GM12878 (cell line): ENCODE results near the gene MOXD1. TPM values are rescaled to one million over a fixed set of nuclear protein-coding genes. Genes with fewer than 3 reads are reported as not detected.

Source experiments
- ATAC-seq: fragments of 200-7000 bp; cut with Tn5 transposase; 3 replicates; pipeline ENCODE4 v1.9.1; 2020; ENCODE audit warnings: mild to moderate bottlenecking, moderate library complexity
- BruUV-seq: library from RNA; stranded (reverse); fragments of 400-500 nt; replicated peaks from 2 replicates; lab custom pipeline; 2021; lab: Mats Ljungman, UMichigan
- CTCF ChIA-PET: fragments of 300-600 bp; sonication (Branson Sonifier 250); formaldehyde crosslinking; extraction: SDS; loops from one replicate; lab custom pipeline; 2021; ENCODE audit warnings: inconsistent platforms; lab: Yijun Ruan, JAX
- POLR2A ChIA-PET: fragments of 350-600 bp; formaldehyde crosslinking; extraction: SDS; loops from one replicate; lab custom pipeline; 2021; ENCODE audit warnings: inconsistent platforms; lab: Charles Lee
- RAD21 ChIA-PET: fragments of 300-600 bp; sonication (Branson Sonifier 250); formaldehyde crosslinking; loops from one replicate; lab custom pipeline; 2023; ENCODE audit warnings: antibody characterized with exemption; ENCODE audit not compliant: unreplicated experiment; lab: Charles Lee
- SMC1A ChIA-PET: fragments of 300-600 bp; sonication (Branson Sonifier 250); formaldehyde crosslinking; loops from one replicate; lab custom pipeline; 2023; ENCODE audit not compliant: unreplicated experiment, uncharacterized antibody; lab: Charles Lee
- DNase-seq: peaks from one replicate; pipeline ENCODE4 v3.0.0-alpha.2; 2011; ENCODE audit warnings: low read depth, low spot score
- FAIRE-seq: peaks from 3 replicates; lab custom pipeline; 2011; peaks lifted over from hg19 to GRCh38; lab: Jason Lieb, UNC
- H2AFZ ChIP-seq: 2 replicates; pipeline ENCODE4 v1.6.0; 2011; ENCODE audit warnings: low read depth, low read length, control low read depth; ENCODE audit not compliant: control insufficient read depth
- H3K27ac ChIP-seq: 2 replicates; pipeline ENCODE4 v1.5.1; 2011; ENCODE audit warnings: control low read depth; ENCODE audit not compliant: control insufficient read depth, insufficient read depth
- H3K27me3 ChIP-seq, 2 experiments: replicated peaks in 1 of 2; 2 replicates each; pipeline versions ENCODE4 v1.6.0 to v1.6.1; 2011; ENCODE audit warnings: low read length in 1 of 2; ENCODE audit not compliant: control insufficient read depth in 2 of 2, insufficient read depth in 2 of 2
- H3K36me3 ChIP-seq, 2 experiments: 2 replicates each; pipeline ENCODE4 v1.5.1; 2011; ENCODE audit warnings: low read length in 1 of 2; ENCODE audit not compliant: control insufficient read depth in 2 of 2, insufficient read depth in 2 of 2
- H3K4me1 ChIP-seq: 2 replicates; pipeline ENCODE4 v1.6.1; 2011; ENCODE audit warnings: mild to moderate bottlenecking, low read length, moderate library complexity, mixed read lengths; ENCODE audit not compliant: control insufficient read depth, insufficient read depth
- H3K4me2 ChIP-seq: 2 replicates; pipeline ENCODE4 v1.6.0; 2011; ENCODE audit warnings: control low read depth; ENCODE audit not compliant: control insufficient read depth, insufficient read depth
- H3K4me3 ChIP-seq: fragments of 200-600 bp; sonication (generic); 2 replicates; pipeline ENCODE4 v1.5.1; 2016
- H3K79me2 ChIP-seq: 2 replicates; pipeline ENCODE4 v1.6.0; 2011; ENCODE audit warnings: low read length; ENCODE audit not compliant: control insufficient read depth, insufficient read depth
- H3K9ac ChIP-seq: 2 replicates; pipeline ENCODE4 v1.8.0; 2011; ENCODE audit warnings: low read length, control low read depth, mixed read lengths; ENCODE audit not compliant: control insufficient read depth, insufficient read depth
- H3K9me3 ChIP-seq: replicated peaks from 3 replicates; pipeline ENCODE4 v1.5.1; 2011; ENCODE audit warnings: mild to moderate bottlenecking, low read length; ENCODE audit not compliant: control insufficient read depth, insufficient read depth
- H4K20me1 ChIP-seq: 2 replicates; pipeline ENCODE4 v1.6.0; 2011; ENCODE audit not compliant: control insufficient read depth, insufficient read depth
- ATF2 ChIP-seq: IDR thresholded peaks from 2 replicates; pipeline ENCODE4 v1.6.1; 2012; ENCODE audit warnings: low read length, inconsistent platforms
- BCLAF1 ChIP-seq: fragments of 450-650 bp; IDR thresholded peaks from 2 replicates; pipeline ENCODE4 v1.6.1; 2017; ENCODE audit warnings: antibody characterized with exemption, mild to moderate bottlenecking, moderate library complexity
- DPF2 ChIP-seq: fragments of 450-650 bp; IDR thresholded peaks from 2 replicates; pipeline ENCODE4 v1.6.1; 2017; ENCODE audit warnings: mild to moderate bottlenecking
- GABPA ChIP-seq: IDR thresholded peaks from 2 replicates; pipeline ENCODE4 v1.6.1; 2014; ENCODE audit warnings: antibody characterized with exemption, low read depth, mild to moderate bottlenecking, inconsistent platforms
- HDAC2 ChIP-seq: fragments of 200-600 bp; sonication (generic); IDR thresholded peaks from 2 replicates; pipeline ENCODE4 v1.6.1; 2017
- NFIC ChIP-seq: IDR thresholded peaks from 2 replicates; pipeline ENCODE4 v1.6.1; 2012; ENCODE audit warnings: low read depth, mild to moderate bottlenecking, inconsistent platforms, low read length, moderate library complexity
- NFXL1 ChIP-seq: fragments of 450-650 bp; IDR thresholded peaks from 2 replicates; pipeline ENCODE4 v1.6.1; 2017; ENCODE audit warnings: antibody characterized with exemption, mild to moderate bottlenecking, borderline replicate concordance
- RCOR1 ChIP-seq: conservative IDR thresholded peaks from 2 replicates; pipeline ENCODE4 v1.6.1; 2012; ENCODE audit warnings: low read depth, low read length, improper control_type of control experiment
- RELA ChIP-seq: fragments of 450-650 bp; IDR thresholded peaks from 2 replicates; pipeline ENCODE4 v1.8.0; 2014; ENCODE audit warnings: borderline replicate concordance; ENCODE audit not compliant: partially characterized antibody
- SIX5 ChIP-seq: IDR thresholded peaks from 2 replicates; pipeline ENCODE4 v1.6.1; 2011; ENCODE audit warnings: mild to moderate bottlenecking, low read depth, low read length, moderate library complexity; ENCODE audit not compliant: severe bottlenecking
- SMAD1 ChIP-seq: fragments of 450-650 bp; IDR thresholded peaks from 2 replicates; pipeline ENCODE4 v1.6.1; 2018; ENCODE audit warnings: mild to moderate bottlenecking, low read depth; ENCODE audit not compliant: partially characterized antibody
- ZBTB4 ChIP-seq: fragments of 450-650 bp; formaldehyde crosslinking; IDR thresholded peaks from 2 replicates; pipeline ENCODE4 v1.4.0; 2022; ENCODE audit warnings: mild to moderate bottlenecking, moderate library complexity
- ZNF217 ChIP-seq: fragments of 450-650 bp; IDR thresholded peaks from 2 replicates; pipeline ENCODE4 v1.6.1; 2017; ENCODE audit warnings: antibody characterized with exemption, mild to moderate bottlenecking
- in situ Hi-C: fragments of 300-500 bp; cut with MboI; formaldehyde crosslinking; loops from 9 replicates; pipeline ENCODE4 v1.14.3; 2018; ENCODE audit warnings: mixed read lengths
- intact Hi-C: fragments of 100-400 bp; cut with micrococcal nuclease; formaldehyde crosslinking; loops from one replicate; pipeline ENCODE4 v1.14.2; 2022; ENCODE audit not compliant: unreplicated experiment
- polyA plus RNA-seq, 11 experiments: library from polyadenylated mRNA; depleted of rRNA in 4 of 11; unstranded in 6 of 11; stranded (reverse) in 5 of 11; fragments of >200 nt; fragmentation: Nextera tagmentation in 4 of 11; fragmentation: Illumina TruSeq in 1 of 11; extraction: Ambion mirVana in 4 of 11; extraction: Trizol in 1 of 11; gene quantifications; 1 replicate in 1 of 11; 2 replicates in 10 of 11; pipeline versions ENCODE4 v1.2.1 to v1.2.3, GENCODE V29; 2011 to 2016; ENCODE audit warnings: inconsistent platforms in 2 of 11, missing spikeins in 2 of 11, low read depth in 1 of 11
- total RNA-seq, 4 experiments: library from RNA; depleted of rRNA in 3 of 4; stranded (reverse); fragments of >200 nt in 3 of 4; fragmentation: Illumina TruSeq in 1 of 4; extraction: Trizol in 1 of 4; gene quantifications; 2 replicates each; pipeline versions ENCODE4 v1.2.1 to v1.2.3, GENCODE V29; 2013 to 2021

The MOXD1 gene
- total and polyA plus RNA-seq, 10 of the 15 experiments (the other 5 are each of a cell fraction or from before 2014, with no cell fraction given), result 0.03 to 2.1 (median 0.64) TPM

DNA sequence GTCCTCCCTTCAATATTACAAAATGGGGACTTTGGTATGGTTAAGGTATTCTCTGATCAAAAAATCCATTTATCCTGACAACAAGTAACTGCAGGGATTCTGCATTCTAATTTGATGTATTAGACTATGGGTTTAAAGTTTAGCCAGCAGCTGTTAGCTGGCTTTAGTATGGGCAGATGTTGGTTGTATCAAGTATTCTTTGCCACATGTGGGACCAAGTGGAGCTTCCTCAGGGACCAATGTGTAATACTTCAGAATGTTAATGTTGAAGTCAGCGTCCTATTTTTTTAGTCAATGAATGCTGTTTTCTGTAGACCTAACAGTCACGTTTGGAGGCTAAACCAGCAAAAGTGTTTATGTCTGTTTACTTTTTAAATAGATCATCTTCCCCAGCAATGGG lies 41.4 kb downstream of the MOXD1 start (continued):
- TF ChIP-seq ZBTB4 (CRISPR knock-in tag), result no peak
- TF ChIP-seq NFXL1, result no peak
- no peak for TF ChIP-seq RCOR1
- TF ChIP-seq DPF2, result no peak
- TF ChIP-seq SMAD1, result no peak
- TF ChIP-seq RELA, result no peak
- TF ChIP-seq HDAC2, result no peak
- TF ChIP-seq GABPA, result no peak
- TF ChIP-seq, all 136 proteins: peak for 0

DNA sequence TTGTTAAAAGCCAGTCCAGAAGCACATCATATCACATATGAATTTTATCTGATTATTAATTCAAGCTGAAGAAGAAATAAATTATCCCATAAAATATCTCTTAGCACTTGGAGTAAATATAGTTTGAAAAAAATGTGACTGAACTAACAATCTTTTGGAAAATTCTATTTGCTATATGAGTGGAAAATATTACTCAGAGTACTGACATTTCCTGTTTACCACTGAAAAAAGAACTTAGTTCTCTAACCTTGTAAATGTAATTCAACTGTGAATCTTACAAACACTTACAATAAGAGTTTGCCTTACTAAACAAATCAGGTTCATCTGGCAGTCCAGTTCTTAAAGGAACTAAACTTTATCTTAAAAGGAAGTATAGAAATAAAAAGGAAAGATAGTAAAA lies 44.2 kb downstream of the MOXD1 start:
- H3K4me3 ChIP-seq, result no peak overlapping the region
- H2AFZ ChIP-seq, result no peak overlapping the region
- no peaks in the 10 kb centered on the region for H3K79me2 ChIP-seq
- intact Hi-C loops (no loop called here), in situ Hi-C loops (no loop called here)
- ChIA-PET SMC1A (no interaction called here), CTCF (no interaction called here), POLR2A (no interaction called here), RAD21 (no interaction called here)
- no TSS peak for BruUV-seq
- H3K4me2 ChIP-seq, result no peak overlapping the region
- peaks cover 14% of the 10 kb centered on the region; the same call in 2 of the 3 replicates for H3K9me3 ChIP-seq
- no peak for ATAC-seq
- peaks cover 14% of the 10 kb centered on the region for H3K4me1 ChIP-seq
- no peaks in the 10 kb centered on the region for H4K20me1 ChIP-seq
- H3K27ac ChIP-seq, result no peak overlapping the region
- FAIRE-seq, result no peak
- H3K9ac ChIP-seq, result no peak overlapping the region
- no peaks in the 10 kb centered on the region for H3K27me3 ChIP-seq
- no peak for DNase-seq
- no peaks in the 10 kb centered on the region for H3K36me3 ChIP-seq
- no peak for TF ChIP-seq ATF2
- no peak for TF ChIP-seq BCLAF1
- TF ChIP-seq SIX5, result no peak
- TF ChIP-seq NFIC, result no peak
- no peak for TF ChIP-seq ZNF217
